Colon (tissue), 2 donors: Measurements from ENCODE around the gene BACE2.

ENCODE experiments used
- FAIRE-seq: peaks from 2 replicates; lab custom pipeline; 2012; peaks lifted over from hg19 to GRCh38; lab: Jason Lieb, UNC
- donor health status: control.
- donor health status: control.

Gene BACE2

GRCh38 chr21:41321908-41322495 is 154.0 kb downstream of the BACE2 start:
- FAIRE-seq, result no peak

GRCh38 chr21:41322496-41323382 is 154.8 kb downstream of the BACE2 start:
- FAIRE-seq, result no peak

- FAIRE-seq, result no peak
Measured at GRCh38 chr21:41325138-41325912, 157.4 kb downstream of the BACE2 start.

GRCh38 chr21:41326414-41327080 is 158.6 kb downstream of the BACE2 start:
- FAIRE-seq, result no peak

GRCh38 chr21:41327753-41328152 is 159.8 kb downstream of the BACE2 start:
- no peak for FAIRE-seq

GRCh38 chr21:41328660-41329607 is 161.0 kb downstream of the BACE2 start:
- FAIRE-seq, result no peak
